NCI-H524 treated with DMSO at 0.1 percent for 48 hours (cell line): ENCODE data around the gene KIFC1.

ENCODE experiments used
- DNase-seq: peaks from one replicate; lab custom pipeline; 2025; lab: John Stamatoyannopoulos, UW

Gene KIFC1

DNA sequence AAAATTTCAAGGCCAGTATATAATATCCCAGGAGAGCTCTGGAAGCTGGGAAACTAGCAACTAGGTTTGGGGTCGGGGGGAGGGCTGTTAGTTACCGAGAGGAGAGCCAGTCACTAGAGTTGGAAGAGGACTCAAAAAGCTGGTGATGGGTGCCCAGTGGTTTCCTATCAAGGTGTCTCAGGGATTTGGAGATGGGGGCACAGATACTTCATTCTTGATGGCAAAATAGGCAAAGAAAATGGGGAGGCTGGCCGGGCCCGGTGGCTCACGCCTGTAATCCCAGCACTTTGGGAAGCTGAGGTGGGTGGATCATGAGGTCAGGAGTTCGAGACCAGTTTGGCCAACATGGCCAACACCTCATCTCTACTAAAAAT is 20.0 kb downstream of the KIFC1 start:
- DNase-seq, result no peak

DNA sequence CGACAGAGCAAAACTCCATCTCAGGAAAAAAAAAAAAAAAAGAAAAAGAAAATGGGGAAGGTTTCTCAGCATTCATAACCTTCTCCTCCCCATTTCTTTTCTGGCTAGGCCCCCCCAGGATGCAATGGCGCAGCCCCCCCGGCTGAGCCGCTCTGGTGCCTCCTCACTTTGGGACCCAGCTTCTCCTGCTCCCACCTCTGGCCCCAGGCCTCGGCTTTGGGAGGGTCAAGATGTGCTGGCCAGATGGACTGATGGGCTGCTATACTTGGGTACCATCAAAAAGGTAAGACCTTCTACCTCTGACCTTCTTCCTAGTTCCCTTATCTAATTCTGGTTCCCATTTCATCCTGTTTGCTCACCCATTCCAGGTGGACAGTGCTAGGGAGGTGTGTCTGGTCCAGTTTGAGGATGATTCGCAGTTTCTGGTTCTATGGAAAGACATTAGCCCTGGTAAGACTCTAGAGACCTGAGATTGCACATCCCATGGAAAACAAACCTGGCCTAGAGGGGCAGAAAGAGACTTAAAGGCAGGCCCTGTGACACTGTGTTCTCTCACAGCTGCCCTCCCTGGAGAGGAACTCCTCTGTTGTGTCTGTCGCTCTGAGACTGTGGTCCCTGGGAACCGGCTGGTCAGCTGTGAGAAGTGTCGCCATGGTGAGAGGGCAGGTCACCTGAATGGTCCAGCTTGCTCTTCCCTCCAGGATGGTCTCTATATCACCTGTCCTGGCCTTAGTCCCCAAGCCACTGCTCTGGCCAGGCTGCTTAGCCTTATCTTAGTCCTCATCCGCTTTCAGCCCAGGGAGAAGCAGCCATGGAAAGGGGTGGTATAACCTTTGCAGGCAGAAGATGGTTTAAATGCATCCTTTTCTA is 20.8 kb downstream of the KIFC1 start:
- no peak for DNase-seq

DNA sequence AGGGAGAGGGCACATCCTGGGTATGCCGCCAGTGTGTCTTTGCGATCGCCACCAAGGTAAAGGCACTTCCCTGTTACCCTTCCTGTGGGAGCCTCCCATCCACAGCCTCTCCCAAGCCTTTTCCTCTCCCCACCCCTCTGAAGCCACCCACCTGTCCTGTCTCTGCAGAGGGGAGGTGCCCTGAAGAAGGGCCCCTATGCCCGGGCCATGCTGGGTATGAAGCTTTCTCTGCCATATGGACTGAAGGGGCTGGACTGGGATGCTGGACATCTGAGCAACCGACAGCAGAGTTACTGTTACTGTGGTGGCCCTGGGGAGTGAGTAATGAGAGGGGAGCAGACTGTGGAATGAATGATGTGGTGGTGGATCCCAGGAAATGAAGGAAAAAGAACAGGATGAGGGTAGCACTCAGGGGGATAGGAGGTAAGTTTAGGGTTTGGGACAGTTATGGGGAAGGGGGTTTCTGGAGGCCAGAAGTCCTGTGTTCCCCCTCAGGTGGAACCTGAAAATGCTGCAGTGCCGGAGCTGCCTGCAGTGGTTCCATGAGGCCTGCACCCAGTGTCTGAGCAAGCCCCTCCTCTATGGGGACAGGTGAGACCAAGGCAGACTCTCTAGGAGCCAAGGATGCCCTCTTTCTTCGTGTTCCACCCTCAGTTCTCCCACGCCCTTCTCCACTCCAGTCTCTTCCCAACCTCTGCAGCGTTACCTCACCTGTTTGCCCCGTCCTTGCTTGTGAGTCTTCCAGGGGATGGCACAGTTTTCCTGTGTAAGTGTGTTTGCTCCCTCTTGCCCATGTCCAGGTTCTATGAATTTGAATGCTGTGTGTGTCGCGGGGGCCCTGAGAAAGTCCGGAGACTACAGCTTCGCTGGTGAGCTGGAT is 21.9 kb downstream of the KIFC1 start:
- DNase-seq, result no peak

DNA sequence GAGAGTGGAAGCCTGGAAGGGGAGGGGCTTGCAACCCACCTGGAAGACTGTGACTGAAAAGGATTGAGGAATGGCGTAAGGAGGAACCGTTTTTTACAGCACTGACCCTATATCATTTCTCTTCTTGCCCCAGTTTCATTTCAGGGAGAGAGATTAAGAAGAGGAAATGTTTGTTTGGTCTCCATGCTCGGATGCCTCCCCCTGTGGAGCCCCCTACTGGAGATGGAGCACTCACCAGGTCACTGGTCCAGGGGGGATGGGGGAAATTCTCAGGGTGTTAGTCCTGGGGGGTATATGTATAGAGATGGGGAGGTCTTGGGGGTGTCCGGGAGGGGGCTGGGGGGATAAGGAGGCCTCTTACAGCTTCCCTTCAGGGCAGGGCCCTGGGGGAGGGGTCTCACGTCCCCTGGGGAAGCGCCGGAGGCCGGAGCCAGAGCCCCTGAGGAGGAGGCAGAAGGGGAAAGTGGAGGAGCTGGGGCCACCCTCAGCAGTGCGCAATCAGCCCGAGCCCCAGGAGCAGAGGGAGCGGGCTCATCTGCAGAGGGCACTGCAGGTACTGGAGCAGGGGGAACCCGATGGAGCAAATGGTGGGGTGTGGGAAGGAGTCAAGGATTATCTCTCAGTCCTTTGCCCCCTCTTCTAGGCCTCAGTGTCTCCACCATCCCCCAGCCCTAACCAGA is 23.1 kb downstream of the KIFC1 start:
- no peak for DNase-seq

DNA sequence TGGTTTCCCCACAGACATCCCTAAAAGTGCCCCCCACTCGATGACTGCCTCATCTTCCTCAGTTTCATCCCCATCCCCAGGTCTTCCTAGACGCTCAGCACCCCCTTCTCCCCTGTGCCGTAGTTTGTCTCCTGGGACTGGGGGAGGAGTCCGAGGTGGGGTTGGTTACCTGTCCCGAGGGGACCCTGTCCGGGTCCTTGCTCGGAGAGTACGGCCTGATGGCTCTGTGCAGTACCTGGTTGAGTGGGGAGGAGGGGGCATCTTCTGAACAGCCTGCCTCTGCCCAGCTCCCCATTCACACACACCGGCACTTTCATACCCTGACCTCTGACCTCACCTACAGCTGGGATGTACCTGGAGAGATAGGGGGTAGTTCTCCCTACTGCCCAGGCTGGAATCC is 24.2 kb downstream of the KIFC1 start:
- no peak for DNase-seq

DNA sequence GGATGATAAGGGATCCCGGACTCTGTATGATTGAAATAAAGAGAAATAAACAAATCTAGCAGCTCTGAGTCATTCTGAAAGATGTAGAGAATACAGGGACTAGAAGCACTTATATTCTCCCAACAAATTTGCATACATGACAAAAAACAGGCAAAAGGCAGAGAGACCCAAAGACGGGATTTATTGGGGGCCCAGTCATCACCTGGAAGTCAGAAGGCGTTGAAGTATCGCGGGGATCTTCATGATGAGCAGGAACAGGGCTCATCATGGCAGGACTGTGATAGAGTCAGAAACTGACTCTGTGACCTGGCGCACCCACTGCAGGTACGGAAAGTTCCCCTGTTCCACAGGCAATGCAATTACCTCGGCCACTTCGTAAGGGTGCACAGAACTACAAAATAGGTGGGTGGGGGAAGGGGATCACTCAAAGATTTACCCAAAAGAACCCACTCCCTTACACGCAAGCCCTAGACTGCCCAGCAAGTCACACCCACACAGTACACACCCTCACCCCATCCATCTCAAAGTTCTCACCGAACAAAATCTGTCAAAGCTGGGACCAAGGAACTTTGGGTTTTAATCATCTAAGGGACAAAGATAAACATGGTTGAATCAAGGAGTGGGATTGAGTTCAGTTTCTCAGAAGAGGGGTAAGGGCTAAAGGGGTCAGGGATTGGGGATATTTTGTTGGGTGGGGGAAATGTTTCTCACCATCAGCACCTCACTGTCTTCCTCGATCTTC is 24.9 kb downstream of the KIFC1 start:
- DNase-seq, result no peak

DNA sequence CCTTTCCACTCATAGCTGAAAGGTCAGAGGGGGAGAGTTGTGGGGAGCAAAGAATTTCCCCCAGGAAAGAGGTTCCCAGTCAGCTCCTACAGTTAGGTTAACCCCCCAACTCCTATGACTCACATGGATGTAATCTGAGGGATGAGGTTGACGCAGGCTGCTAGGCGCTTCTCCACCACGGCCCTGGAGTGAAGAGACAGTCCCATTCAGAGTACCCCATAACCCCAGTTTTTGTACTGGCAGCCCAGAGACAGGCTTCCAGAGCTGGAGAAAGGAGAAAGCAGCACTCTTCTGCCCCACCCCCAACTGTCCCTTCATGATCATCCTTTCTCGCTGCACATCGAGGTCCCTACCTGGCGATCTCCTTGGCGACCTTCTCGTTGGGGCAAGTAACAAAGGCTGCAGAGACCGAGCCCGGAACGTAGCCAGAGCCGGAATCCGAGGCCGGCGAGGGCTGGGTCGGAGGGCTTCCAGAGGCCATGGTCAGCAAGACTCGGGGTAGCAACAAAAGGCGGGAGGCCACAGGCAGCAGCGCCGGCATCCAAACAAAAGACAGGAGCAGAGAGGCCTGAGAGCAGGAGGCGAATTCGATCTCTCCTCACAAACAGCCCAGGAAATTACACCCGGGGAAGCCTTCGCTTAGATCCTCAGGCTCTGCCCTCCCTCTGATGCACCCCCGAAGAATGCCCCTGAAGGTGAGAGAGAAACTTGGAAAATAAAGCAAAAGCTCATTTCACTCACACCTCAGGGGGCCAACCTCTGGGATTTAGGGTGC is 25.7 kb downstream of the KIFC1 start:
- DNase-seq, result no peak

DNA sequence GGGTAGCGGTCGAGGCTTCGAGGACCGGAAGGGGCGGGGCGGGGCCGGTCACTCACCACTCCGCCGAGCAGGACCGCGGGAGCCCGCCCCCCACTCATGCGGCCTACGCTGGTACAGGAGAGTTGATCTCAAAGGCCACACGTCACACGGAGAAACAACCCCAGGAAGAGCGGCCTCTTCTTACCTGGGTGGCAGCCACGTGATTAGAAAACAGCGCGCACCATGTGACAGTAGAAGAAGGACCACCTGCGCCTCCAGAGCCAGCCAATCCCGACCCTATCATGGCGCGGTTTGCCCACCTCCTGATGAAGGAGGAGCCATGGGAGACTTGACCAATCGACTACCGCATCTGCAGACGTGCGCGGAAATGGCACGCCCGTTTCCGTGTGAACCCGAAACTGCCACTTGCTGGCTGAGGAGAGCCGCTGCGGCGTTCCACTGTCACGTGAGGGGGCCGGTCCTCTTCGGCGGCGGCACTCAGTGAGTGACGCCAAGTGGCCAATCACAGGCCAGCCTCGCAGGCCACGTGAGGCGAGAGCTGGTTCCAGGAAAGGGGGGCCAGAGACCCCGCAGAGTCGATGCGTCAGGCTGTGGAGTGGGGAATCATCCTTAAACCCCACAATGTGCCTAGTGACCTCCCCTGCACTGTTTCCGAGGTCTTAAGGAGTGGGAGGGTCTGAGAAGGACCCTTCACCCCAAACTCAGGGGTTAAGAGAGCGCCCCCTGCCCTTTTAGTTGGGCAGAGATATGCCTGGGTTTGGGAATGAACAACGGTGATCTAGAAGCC is 26.5 kb downstream of the KIFC1 start, which contains the start of gene CUTA:
Gene CUTA, minus strand, starts transcription at position 205 of the 787 bp plus-strand sequence. Its CDS starts 107 bp downstream, at position 98.
- DNase-seq, result peak; percentile 96

DNA sequence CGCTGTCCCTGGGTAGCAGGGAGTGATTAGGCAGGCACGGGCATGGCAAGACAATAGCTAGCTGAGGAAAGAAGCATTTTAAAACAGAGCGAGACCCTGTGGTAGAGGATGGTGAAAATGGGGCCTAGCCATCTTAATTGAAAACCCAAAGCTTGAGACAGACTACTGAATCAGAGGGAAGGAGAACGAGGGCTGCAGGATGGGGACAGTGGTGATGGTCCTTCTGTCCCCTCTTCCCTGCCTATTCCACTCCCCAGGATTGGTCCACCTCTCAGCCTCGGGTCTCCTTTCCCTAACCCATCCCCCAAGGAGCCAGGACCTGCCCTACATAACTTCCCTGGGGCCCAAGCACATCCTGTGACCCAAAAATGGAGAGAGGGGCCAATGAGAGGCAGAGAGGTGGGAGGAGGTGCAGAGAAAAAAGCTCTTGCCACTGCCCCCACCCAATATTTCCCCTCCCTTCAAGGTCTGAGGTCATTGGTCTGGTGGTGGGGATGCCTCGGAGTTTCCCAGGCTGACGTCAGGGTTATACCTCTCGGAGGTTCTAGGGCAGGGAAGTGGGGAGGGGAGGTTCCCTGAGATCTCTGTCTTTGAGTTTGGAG is 27.2 kb downstream of the KIFC1 start:
- DNase-seq, result no peak

DNA sequence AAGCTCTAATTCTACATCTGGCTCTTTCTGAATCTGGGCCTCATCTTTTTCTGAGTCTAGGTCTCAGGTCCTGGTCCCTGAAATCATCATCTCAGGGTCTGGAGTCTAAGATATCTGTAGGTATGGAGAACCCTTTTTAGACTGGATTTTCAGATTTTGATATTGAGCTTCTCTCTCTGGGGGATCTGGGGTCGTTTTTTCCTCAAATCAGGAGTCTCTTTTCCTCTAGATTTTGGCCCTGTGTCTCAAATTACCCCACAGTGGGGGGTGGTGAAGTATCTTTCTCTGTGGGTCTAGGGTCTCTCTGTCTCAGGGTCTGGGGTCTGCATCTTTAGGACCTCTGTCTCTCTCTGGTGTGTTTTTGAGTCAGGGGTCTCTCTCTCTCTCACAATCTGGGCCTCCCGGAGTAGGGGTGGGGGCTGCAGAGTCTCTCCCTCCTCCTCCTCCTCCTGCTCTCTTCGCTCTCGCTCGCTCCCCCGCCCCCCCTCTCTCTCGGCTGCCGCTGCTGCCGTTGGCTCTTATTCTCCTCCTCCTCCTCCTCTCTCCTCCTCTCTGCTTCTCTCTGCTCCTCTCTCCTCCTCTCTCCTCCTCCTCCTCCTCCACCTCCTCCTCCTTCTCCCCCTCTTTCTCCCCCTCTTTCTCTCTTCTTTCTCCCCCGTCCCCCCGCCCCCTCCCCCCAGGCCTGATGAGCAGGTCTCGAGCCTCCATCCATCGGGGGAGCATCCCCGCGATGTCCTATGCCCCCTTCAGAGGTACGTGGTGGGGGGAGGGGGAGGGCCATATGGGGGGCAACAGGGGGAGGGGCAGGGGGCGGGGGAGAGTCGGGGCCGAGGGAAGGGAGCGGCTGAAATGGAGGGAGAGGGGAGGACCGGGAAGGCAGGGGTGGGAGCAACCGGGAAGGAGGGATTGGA is 28.2 kb downstream of the KIFC1 start, which contains the start of gene SYNGAP1:
Gene SYNGAP1, plus strand, starts transcription at position 486 of the 911 bp plus-strand sequence. Its CDS starts 200 bp downstream, at position 686.
- DNase-seq, result peak; percentile 29

DNA sequence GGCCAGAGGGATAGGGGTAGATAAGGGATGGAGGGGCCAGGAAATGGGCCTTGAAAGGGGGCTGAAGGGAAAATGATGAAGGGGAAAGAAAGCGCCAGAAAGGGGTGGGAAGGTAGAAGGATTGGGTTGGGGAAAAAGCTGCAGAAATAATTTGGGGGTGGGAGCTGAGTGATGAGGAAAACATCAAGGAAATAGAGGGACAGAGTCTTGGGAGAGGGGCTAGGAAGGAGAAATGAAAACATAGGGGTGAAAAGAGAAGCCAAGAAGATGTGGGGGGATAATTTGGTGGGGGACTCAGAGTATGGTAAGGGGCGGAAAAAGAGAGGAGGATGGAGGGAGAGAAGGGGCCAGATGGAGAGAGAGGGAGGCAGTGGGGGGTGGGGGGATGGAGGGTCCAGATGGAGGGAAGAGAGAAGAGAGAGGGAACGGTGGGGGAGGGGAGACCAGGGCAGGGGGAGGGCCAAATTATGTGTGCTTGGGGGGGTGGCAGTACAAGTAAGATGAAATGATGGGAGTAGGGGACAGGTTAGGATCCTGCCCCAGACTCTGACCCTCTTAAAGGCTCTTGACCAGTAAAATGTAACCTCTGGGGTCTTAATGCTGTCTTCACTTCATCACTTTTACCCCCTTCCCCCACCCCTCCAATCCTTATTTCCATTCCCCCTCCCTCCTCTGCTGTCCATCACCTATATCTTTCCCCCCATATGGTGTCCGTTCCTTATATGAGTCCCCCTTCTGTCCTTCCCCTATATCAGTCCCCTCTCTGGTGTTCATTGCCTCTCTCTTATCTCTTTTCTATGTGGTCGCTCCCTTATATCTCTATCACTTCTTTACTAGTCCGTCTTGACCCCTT is 29.1 kb downstream of the KIFC1 start:
- DNase-seq, result peak; percentile 38

DNA sequence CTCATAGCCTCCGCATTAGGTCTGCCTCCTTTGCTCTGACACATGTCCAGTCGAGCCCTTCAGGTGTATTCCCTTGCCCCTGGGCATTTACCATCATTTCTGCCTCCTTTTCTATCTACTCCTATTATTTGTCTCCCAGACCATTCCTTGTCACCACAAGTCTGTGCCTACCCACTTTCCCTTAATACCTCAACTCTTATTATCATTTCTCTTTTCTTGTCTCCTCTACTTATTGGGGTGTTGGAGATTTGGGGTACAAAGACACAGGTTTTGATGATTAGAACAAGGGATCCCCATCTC is 29.7 kb downstream of the KIFC1 start:
- no peak for DNase-seq

DNA sequence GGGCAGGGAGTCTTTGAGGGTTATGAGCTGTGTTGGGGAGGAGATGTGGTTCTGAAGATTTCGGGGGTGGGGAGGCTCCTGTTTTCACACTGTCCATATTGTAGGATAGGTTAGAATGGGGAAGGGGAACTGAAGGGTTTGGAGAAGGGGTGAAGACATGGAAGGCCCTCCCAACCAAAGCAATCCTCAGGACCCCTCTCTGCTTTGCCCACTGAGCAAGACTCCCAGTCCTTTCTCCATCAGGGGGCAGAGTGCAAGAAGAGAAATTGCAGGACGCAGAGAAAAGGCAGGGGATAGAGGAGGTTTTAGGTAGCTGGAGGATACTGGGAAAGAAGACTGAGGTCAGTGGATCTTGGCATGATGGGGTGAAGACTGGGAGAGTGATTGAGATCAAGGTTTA is 32.2 kb downstream of the KIFC1 start:
- DNase-seq, result no peak

DNA sequence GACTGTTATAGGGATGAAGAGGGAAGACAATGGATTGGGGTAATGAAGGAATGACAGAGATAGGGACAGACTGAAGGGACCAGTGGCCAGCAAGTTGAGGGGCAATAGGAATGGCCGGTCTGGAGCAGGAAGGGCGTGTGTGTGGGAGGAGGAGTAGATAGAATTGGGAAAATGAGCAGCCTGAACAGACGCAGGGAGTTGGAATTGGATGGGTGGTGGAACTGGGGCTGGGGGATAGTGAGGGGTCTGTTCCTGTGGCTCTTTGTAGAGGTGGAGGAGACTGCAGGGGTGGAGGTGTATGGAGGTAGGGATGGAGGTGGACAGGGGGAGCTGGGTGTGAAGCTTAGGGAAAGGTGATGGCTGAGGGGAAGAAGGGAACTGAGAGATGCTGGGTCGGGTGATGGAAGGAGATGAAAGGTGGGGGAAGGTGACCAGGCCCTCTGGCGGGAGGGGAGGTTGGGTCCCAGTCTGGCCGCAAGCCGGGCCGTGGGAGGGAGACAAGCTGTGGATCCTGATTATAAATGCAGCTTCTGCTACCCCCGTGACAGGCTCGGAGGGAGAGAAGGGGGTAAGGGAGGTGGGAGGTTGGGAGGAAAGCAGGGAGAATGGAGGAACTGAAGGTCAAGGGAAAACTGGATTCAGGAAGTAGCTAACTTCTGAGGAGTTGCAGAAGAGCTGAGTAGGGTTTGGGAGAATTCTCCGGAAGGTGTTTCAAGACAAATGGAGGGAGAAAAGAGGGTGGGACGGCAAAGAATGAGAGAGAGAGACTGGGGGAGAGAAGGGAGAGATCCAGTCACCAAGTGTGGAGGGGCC is 33.4 kb downstream of the KIFC1 start:
- DNase-seq, result no peak

DNA sequence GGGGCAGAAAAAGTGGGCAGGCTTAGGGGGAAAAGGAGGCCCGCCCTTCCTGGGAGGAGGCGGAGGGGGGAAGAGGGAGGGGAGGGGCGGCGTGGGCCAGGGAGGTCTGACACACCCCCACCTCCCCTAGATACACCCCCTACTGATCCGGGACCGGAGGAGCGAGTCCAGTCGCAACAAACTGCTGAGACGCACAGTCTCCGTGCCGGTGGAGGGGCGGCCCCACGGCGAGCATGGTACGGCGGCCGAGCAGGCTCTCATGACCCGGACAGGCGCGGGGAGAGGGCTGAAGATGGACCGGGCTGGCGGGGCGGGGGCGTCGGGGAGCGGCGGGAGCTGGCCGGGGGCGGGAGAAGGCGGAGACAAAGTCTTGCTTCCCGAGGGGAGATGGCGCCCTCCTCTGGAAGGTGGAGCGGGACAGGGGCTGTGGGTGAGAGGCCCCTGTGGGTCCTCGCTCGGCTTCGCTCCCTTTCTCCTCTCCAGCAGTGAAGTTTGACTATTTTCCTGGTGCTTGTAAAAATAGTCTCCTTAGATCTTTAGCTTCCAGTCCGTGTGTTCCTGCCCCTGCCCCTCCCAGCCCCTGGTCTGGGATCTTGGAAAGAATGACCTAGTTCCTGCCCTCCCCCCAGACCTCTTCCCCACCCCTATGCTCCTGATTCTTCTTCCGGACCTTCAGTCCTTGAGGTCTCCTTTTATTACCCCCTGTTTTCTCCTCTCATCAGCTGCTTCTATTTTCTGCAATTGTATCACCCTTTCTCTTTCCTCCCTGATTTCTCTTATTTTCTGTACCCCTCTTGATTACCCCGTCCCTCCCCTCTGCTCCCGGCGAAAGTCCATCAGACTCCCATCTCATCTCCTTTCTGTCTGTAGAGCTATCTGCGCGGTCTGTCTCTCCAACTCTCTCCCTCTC is 34.3 kb downstream of the KIFC1 start:
- DNase-seq, result no peak
